ENCODE data around the gene GLI3.

Gene GLI3

DNA sequence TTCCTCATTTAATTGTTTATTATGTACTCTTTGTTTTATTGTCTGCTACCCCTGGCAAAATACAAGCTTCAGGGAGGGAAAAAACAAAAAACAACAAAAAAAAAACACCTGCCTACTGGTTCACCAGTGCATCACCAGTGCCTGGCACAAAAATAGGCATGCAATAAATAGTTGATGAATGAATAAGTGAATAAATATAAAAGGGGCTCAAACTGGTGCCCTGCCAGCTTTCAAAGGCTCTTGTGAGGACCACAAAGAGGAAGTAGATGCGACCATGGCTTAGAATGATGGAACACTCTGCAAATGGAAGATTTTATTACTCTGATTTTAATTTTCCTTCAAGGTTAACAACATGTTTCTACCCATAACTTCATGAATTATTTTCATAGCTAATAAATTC, 321.1 kb downstream of the GLI3 start:
- TF ChIP-seq, protein P1, sequence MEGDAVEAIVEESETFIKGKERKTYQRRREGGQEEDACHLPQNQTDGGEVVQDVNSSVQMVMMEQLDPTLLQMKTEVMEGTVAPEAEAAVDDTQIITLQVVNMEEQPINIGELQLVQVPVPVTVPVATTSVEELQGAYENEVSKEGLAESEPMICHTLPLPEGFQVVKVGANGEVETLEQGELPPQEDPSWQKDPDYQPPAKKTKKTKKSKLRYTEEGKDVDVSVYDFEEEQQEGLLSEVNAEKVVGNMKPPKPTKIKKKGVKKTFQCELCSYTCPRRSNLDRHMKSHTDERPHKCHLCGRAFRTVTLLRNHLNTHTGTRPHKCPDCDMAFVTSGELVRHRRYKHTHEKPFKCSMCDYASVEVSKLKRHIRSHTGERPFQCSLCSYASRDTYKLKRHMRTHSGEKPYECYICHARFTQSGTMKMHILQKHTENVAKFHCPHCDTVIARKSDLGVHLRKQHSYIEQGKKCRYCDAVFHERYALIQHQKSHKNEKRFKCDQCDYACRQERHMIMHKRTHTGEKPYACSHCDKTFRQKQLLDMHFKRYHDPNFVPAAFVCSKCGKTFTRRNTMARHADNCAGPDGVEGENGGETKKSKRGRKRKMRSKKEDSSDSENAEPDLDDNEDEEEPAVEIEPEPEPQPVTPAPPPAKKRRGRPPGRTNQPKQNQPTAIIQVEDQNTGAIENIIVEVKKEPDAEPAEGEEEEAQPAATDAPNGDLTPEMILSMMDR (conservative IDR thresholded peaks at IDR 0.05) = no peak
- no peak overlapping the region for H3K27ac ChIP-seq

DNA sequence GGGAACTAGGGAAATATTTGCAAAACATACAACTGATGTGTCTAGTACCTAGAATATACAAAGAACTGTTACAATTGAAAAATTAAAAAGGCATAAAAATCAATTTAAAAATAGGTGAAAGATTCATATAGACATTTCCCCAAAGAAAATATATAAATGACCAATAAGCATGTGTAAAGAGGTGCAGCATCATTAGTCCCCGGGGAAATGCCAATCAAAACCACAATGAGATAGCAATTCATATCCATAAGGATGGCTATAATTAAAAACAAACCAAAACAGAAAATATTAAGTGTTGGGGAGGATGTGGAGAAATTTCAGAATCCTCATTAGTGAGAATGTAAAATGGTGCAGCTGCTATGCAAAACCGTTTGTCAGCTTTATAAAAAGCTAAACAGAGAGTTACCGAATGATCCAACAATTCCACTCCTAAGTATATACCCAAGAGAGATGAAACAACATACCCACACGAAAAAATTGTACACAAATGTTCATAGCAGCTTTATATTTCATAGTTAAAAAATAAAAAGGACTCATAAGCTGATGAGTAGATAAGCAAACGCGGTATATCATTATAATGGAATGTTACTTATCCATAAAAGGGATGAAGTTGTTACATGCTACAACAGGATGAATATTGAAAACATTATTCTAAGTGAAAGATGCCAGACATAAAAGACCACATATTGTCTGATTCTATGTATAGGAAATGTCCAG, 324.0 kb downstream of the GLI3 start:
- H3K27ac ChIP-seq = no peak overlapping the region
- TF ChIP-seq, protein P1 (conservative IDR thresholded peaks at IDR 0.05) = no peak

DNA sequence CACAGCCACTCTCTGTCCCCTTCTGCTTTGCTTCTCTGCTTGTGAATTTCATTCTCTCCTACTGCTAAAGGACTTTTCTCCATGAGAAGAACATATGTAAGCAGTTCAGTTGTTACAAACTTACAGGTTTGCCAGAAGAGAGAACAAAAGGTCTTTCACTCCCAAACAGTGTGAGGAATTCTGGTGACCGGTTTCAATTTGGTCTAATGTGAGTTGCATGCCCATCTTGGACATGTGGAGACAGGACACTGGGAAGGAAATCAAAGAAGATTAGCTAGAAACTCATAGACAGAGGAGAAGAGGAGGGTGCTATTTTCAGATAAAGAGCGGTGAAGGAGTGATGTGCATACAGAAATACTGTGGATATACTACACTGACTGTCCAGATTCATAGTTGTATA, 324.6 kb downstream of the GLI3 start:
- TF ChIP-seq, protein P1 (conservative IDR thresholded peaks at IDR 0.05) = no peak
- no peak overlapping the region for H3K27ac ChIP-seq

- TF ChIP-seq, protein P1 (conservative IDR thresholded peaks at IDR 0.05) = no peak
- H3K27ac ChIP-seq = no peak overlapping the region
These were observed 325.2 kb downstream of the GLI3 start for GRCh38 chr7:41911792-41912191.

Measured in VCaP (cell line).